Measurements from ENCODE around the gene ARMC7.

ARMC7 gene

DNA sequence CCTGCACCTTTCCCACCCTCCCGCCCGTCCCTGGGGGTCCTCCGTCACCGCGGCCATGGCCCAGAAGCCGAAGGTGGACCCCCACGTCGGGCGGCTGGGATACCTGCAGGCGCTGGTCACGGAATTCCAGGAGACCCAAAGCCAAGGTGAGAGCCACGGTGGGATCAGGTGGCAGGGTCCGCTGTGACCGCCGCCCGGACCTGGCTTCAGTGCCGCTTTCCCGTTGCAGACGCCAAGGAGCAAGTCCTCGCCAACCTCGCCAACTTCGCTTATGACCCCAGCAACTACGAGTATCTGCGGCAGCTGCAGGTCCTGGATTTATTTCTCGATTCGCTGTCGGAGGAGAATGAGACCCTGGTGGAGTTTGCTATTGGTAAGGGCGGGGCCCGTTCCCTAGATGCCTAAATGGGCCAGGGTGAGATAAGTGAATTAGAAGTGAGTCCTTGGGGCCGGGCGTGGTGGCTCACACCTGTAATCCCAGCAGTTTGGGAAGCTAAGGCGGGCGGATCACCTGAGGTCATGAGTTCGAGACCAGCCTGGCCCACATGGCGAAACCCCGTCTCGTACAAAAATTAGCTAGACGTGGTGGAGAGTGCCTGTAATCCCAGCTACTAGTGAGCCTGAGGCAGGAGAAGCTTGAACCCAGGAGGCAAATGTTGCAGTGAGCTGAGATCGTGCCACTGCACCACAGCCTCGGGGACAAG is 617 bp downstream of the ARMC7 start:
- TF ChIP-seq, protein P1, sequence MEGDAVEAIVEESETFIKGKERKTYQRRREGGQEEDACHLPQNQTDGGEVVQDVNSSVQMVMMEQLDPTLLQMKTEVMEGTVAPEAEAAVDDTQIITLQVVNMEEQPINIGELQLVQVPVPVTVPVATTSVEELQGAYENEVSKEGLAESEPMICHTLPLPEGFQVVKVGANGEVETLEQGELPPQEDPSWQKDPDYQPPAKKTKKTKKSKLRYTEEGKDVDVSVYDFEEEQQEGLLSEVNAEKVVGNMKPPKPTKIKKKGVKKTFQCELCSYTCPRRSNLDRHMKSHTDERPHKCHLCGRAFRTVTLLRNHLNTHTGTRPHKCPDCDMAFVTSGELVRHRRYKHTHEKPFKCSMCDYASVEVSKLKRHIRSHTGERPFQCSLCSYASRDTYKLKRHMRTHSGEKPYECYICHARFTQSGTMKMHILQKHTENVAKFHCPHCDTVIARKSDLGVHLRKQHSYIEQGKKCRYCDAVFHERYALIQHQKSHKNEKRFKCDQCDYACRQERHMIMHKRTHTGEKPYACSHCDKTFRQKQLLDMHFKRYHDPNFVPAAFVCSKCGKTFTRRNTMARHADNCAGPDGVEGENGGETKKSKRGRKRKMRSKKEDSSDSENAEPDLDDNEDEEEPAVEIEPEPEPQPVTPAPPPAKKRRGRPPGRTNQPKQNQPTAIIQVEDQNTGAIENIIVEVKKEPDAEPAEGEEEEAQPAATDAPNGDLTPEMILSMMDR (IDR thresholded peaks at IDR 0.05), result no peak

- TF ChIP-seq, protein P1 (IDR thresholded peaks at IDR 0.05), result no peak
Observed at GRCh38 chr17:75111777-75112335, 2.1 kb downstream of the ARMC7 start.

DNA sequence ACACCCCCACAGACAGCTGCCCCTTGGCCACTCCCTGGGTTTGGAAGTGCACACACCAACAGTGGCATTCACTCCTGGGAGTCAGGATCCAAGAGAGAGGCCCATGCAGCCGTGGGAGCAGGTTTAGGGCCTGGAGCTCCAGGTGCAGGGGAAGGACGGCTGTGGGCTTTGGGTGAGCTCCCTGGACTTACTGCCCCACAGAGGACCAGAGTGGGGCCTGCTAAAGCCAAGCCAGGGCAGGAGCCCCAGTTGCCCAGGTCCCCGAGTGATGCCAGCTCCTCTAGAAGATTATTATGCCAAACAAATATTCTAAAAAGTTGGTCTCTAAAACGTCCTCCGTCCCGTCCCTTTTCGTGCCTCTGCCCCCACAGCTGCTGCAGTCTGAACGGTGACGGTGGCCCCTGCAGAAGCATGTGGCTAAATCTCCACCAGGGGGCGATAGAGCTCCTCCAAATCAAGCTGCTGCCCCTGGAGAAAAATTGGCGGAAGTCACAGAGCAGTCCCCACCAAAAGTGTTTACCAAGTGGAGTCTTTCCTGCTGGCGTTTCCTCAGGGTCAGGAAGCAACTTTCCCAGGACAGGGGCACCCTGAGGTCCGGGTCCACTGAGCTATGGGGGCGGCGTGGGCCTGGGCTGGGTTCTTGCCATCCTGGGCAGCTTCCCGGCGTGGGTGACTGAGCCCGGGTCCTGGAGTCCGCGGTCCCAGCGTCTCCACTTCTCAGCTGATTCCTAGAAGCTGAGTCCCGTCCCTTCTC is 4.2 kb downstream of the ARMC7 start:
- TF ChIP-seq, protein P1 (IDR thresholded peaks at IDR 0.05), result peak; percentile 94

DNA sequence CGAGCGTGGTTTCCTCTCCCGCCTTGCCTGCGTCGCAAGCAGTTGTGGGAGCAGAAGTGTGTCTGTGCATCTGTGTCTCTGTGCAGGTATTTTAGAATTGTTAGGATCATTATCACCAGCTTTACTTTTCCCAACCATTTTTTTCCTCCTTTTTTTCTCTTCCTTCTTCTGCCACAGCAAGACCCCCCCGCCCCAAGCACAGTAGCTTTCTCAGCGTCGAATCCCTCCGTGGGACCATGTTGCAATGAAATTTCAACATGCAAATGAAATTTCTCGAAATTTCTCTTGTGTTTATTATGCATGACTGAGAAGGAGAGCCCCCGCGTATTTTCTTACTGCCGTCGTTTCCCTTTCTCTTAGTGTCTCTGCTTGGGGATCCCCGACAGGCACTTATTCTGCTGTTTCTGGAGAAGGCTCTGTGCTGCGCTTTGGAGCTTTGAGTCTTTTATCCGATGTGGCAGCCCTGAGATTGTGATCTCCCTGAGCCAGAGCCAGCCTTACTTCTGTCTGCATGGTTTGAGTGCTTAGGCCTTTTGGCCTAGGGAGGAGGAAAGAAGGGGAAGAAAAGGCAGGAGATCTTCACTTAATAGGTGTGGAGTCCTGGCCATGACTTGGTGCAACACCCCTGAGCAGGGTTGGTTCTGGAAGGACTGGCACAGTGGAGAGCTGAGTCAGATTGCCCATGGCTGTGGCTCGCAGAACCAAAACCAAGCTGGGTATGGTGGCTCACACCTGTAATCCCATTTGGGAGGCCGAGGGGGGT is 5.0 kb downstream of the ARMC7 start:
- TF ChIP-seq, protein P1 (IDR thresholded peaks at IDR 0.05), result no peak

DNA sequence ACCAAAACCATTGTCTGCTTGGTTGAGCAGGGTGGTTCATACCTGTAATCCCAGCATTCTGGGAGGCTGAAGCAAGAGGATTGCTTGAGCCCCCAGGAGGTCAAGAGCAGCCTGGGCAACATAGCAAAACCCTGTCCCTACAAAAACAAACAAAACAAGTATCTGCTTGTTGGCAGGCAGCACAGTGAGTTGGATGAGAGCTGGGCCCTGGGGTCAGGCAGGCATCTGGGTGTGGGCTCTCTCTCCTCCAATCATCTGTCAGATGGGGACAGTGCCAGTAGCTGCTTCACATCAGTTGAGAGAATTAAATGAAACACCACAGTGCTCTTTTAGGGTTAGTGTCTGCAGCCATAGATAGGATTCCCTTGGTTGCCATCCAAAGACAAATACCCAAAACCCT is 5.8 kb downstream of the ARMC7 start:
- TF ChIP-seq, protein P1 (IDR thresholded peaks at IDR 0.05), result no peak

DNA sequence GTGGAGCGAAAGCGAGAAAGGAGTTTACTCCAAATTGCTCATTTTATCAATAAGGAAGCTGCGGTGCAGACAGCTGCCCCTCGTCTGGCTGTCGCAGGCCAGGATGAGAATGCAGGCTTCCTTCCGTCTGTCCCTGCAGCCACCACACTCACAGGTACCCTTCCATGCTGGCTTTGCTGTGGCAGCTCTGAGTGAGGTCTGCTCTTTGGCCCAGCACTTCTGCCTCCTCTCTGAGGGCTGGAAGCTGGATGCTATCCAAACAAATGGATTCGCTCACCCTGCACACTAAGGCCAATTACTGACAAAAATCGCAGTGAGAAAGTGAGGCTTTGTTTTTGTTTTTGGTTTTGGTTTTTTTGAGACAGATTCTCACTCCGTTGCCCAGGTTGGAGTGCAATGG is 7.0 kb downstream of the ARMC7 start:
- TF ChIP-seq, protein P1 (IDR thresholded peaks at IDR 0.05), result no peak

DNA sequence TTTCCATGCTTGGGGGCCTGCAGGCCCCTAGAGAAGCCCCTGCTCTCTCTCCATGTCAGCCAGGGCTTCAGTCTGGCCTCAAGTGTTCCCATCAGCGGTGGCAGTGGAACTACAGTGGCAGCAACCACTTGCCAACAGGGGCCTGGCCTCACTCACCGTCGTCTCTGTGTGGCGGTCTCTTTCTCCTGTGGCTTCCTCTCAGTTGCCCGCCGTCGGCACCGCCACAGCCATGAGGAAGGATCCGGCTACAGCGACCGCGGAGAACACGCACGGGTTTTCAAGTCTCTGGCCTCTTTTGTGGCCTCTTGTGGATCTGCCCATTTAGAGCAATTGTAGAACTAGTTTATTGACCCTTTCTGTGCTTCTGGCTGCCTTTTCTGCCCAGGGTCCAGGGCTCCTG is 8.5 kb downstream of the ARMC7 start:
- TF ChIP-seq, protein P1 (IDR thresholded peaks at IDR 0.05), result no peak
